Measurements from ENCODE around the gene KSR2.

KSR2 gene

GRCh38 chr12:117485984-117486839, 482.6 kb downstream of the KSR2 start:
- TF ChIP-seq, protein P1, sequence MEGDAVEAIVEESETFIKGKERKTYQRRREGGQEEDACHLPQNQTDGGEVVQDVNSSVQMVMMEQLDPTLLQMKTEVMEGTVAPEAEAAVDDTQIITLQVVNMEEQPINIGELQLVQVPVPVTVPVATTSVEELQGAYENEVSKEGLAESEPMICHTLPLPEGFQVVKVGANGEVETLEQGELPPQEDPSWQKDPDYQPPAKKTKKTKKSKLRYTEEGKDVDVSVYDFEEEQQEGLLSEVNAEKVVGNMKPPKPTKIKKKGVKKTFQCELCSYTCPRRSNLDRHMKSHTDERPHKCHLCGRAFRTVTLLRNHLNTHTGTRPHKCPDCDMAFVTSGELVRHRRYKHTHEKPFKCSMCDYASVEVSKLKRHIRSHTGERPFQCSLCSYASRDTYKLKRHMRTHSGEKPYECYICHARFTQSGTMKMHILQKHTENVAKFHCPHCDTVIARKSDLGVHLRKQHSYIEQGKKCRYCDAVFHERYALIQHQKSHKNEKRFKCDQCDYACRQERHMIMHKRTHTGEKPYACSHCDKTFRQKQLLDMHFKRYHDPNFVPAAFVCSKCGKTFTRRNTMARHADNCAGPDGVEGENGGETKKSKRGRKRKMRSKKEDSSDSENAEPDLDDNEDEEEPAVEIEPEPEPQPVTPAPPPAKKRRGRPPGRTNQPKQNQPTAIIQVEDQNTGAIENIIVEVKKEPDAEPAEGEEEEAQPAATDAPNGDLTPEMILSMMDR (IDR thresholded peaks at IDR 0.05; ENCODE audit: low read depth, low read length): no peak

DNA sequence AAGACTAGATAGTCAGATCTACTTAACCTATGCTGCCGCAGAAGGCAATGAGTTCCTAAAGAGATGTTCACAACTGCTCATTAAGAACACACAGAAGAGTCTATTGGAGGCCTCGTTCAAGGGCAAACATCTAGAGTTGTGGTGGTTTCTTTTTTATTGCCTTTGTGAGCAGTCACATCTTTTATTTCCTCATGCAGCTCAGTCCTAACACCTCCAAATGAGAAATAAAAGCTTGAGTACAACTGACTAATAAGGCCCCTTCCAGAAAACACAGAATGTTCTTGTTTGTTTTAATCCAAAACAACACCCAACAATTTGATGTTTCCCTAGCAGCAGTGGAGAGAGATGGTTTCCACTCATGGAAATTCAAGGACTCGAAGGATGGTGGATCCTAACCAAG, 483.9 kb downstream of the KSR2 start:
- H3K4me3 ChIP-seq (ENCODE audit: low read depth, low read length): no peak overlapping the region

More at GRCh38 chr12:117485984-117486839, 482.6 kb downstream of the KSR2 start:
- no peak overlapping the region for H3K4me3 ChIP-seq (ENCODE audit: low read depth, low read length)

DNA sequence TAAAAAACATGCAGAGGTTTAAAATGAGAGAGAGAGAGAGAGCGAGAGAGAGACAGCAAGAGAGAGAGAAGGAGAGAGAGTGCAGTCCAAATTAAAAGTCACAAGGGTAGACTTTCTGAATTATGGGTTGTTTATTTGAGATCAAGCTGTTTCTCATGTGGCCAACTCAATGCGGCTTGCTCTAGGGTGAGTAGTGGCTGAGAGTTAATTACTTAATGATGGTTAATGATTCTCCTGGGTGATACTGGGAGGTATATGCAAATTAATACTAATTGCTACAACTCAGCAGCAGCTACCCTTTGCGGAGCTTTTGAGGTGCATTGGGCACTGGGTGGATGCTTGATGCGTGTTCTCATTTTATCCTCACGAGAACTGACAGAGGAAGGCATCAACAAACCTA, 485.3 kb downstream of the KSR2 start:
- TF ChIP-seq, protein P1 (IDR thresholded peaks at IDR 0.05; ENCODE audit: low read depth, low read length): no peak
- H3K4me3 ChIP-seq (ENCODE audit: low read depth, low read length): no peak overlapping the region

More for the DNA sequence above, 483.9 kb downstream of the KSR2 start:
- TF ChIP-seq, protein P1 (IDR thresholded peaks at IDR 0.05; ENCODE audit: low read depth, low read length): no peak

DNA sequence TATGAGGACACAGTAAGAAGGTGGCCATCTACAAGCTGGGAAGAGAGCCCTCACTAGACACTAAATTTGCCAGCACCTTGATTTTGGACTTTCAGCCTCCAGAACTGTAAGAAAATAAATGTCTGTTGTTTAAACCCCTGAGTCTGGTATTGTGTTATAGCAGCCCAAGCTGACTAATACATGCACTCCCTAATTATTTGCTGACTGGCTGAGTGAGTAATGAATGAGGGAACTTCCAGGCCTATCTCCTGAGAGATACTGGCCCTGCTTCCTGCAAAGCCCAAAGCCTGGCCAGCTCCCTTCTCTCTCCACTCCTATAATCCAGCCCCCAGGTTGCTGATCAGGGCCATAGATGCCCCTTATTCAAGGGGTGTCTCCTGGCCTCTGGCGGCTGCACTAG, 487.3 kb downstream of the KSR2 start:
- H3K4me3 ChIP-seq (ENCODE audit: low read depth, low read length): no peak overlapping the region
- TF ChIP-seq, protein P1 (IDR thresholded peaks at IDR 0.05; ENCODE audit: low read depth, low read length): no peak

GRCh38 chr12:117476341-117476740, 492.4 kb downstream of the KSR2 start:
- no peak overlapping the region for H3K4me3 ChIP-seq (ENCODE audit: low read depth, low read length)
- TF ChIP-seq, protein P1 (IDR thresholded peaks at IDR 0.05; ENCODE audit: low read depth, low read length): no peak

DNA sequence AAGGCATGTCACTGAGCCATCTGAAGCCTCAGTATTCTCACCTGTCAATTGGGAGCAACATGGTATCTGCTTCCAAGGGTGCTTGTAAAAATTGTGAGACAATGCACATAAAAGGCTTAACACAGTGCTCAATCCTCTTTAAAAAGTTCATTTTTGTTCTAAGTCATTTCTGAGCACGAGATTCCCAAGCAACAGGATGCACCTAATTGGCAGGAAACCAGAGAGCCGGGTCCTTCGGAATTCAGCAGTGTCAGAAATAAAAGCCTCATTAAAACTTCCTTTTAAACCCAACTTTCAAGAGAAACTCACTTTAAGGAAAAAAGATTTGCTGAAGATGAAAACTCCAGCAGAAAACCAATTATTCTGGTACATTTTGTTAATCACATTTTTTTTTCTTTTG, 494.9 kb downstream of the KSR2 start:
- H3K4me3 ChIP-seq (ENCODE audit: low read depth, low read length): no peak overlapping the region
- TF ChIP-seq, protein P1 (IDR thresholded peaks at IDR 0.05; ENCODE audit: low read depth, low read length): no peak

- H3K4me3 ChIP-seq (ENCODE audit: low read depth, low read length): no peak overlapping the region
- TF ChIP-seq, protein P1 (IDR thresholded peaks at IDR 0.05; ENCODE audit: low read depth, low read length): no peak
Observed at GRCh38 chr12:117472983-117473382, 495.8 kb downstream of the KSR2 start.
